Ishikawa (cell line): ENCODE measurements around the gene FGFBP1.
A peak's percentile ranks its signal among the peaks of the same experiment; 100 is the strongest.

Experiments used
- CEBPB ChIP-seq: IDR thresholded peaks from 2 replicates; pipeline ENCODE4 v1.6.1; 2012
- CREB1 ChIP-seq: IDR thresholded peaks from 2 replicates; pipeline ENCODE4 v1.6.1; 2012; ENCODE audit warnings: low read depth
- EGR1 ChIP-seq: IDR thresholded peaks from 2 replicates; pipeline ENCODE4 v1.6.1; 2012
- EP300 ChIP-seq: IDR thresholded peaks from 2 replicates; pipeline ENCODE4 v1.6.1; 2012; ENCODE audit warnings: borderline replicate concordance
- FOXM1 ChIP-seq: IDR thresholded peaks from 2 replicates; pipeline ENCODE4 v1.6.1; 2012; ENCODE audit warnings: low read depth, borderline replicate concordance
- MAX ChIP-seq: IDR thresholded peaks from 2 replicates; pipeline ENCODE4 v1.6.1; 2012
- NFIC ChIP-seq: IDR thresholded peaks from 2 replicates; pipeline ENCODE4 v1.6.1; 2012
- RAD21 ChIP-seq: IDR thresholded peaks from 2 replicates; pipeline ENCODE4 v1.6.1; 2012; ENCODE audit warnings: low read depth
- REST ChIP-seq: IDR thresholded peaks from 2 replicates; pipeline ENCODE4 v1.6.1; 2012; ENCODE audit warnings: low read depth, mild to moderate bottlenecking
- TAF1 ChIP-seq: IDR thresholded peaks from 2 replicates; pipeline ENCODE4 v1.6.1; 2012; ENCODE audit warnings: low read depth, mild to moderate bottlenecking
- TCF12 ChIP-seq: IDR thresholded peaks from 2 replicates; pipeline ENCODE4 v1.6.1; 2012; ENCODE audit warnings: low read depth
- TEAD4 ChIP-seq: IDR thresholded peaks from 2 replicates; pipeline ENCODE4 v1.6.1; 2012
- USF1 ChIP-seq: IDR thresholded peaks from 2 replicates; pipeline ENCODE4 v1.6.1; 2012
- YY1 ChIP-seq: IDR thresholded peaks from 2 replicates; pipeline ENCODE4 v1.6.1; 2012; ENCODE audit warnings: low read depth
- ZBTB7A ChIP-seq: IDR thresholded peaks from 2 replicates; pipeline ENCODE4 v1.6.1; 2012; ENCODE audit warnings: low read depth

The FGFBP1 gene

GRCh38 chr4:15944895-15945294 is 6.4 kb upstream of the FGFBP1 start:
- TF ChIP-seq REST (no peak), CEBPB (no peak), EP300 (no peak), FOXM1 (no peak), CREB1 (no peak), NFIC (no peak), EGR1 (no peak), ZBTB7A (no peak), RAD21 (no peak), MAX (no peak), TEAD4 (no peak), TCF12 (no peak)

- TF ChIP-seq RAD21 (no peak), CEBPB (no peak), NFIC (no peak), USF1 (no peak), TAF1 (no peak), EGR1 (no peak), CREB1 (no peak), FOXM1 (no peak), TCF12 (no peak), MAX (no peak), YY1 (no peak), EP300 (no peak), ZBTB7A (no peak), REST (no peak), TEAD4 (no peak)
Measured at GRCh38 chr4:15942283-15942682, 3.7 kb upstream of the FGFBP1 start.

GRCh38 chr4:15938182-15938581 is 358 bp downstream of the FGFBP1 start:
- TF ChIP-seq MAX (peak; percentile 61), NFIC (peak; percentile 89), TCF12 (peak; percentile 90), RAD21 (peak; percentile 15; the same call in 1 of the 2 replicates), TEAD4 (peak; percentile 44), EP300 (peak; percentile 78; the same call in 1 of the 2 replicates), ZBTB7A (no peak), FOXM1 (no peak; the same call in 1 of the 2 replicates), CEBPB (no peak)

- TF ChIP-seq USF1 (no peak), FOXM1 (no peak), REST (no peak), ZBTB7A (no peak), TEAD4 (no peak), NFIC (no peak), CREB1 (no peak), TCF12 (no peak), YY1 (no peak), CEBPB (no peak), TAF1 (no peak), EGR1 (no peak)
Measured at GRCh38 chr4:15936495-15936894, 2.0 kb downstream of the FGFBP1 start.
